Measurements from ENCODE around the gene TMEM232. TPM values are rescaled to one million over a fixed set of nuclear protein-coding genes. Genes with fewer than 3 reads are reported as not detected.

The TMEM232 gene
- total RNA-seq, 2 donors from 2014 or later = 3.1 to 4.0 TPM

- H3K4me3 Mint-ChIP-seq = no peak overlapping the region
- no peaks in the 10 kb centered on the region for H3K36me3 Mint-ChIP-seq (ENCODE audit: insufficient read depth in 2 of 2)
- no peak overlapping the region for H3K27ac Mint-ChIP-seq
- no peaks in the 10 kb centered on the region for H3K27me3 Mint-ChIP-seq (ENCODE audit: low read depth)
- no peaks in the 10 kb centered on the region for H3K9me3 Mint-ChIP-seq
- ATAC-seq (replicated peaks in 1 of 2) = no peak
- DNase-seq = no peak
- no peaks in the 10 kb centered on the region for H3K4me1 Mint-ChIP-seq (ENCODE audit: low read depth)
These were observed 339.7 kb downstream of the TMEM232 start for GRCh38 chr5:110386782-110387181.

DNA sequence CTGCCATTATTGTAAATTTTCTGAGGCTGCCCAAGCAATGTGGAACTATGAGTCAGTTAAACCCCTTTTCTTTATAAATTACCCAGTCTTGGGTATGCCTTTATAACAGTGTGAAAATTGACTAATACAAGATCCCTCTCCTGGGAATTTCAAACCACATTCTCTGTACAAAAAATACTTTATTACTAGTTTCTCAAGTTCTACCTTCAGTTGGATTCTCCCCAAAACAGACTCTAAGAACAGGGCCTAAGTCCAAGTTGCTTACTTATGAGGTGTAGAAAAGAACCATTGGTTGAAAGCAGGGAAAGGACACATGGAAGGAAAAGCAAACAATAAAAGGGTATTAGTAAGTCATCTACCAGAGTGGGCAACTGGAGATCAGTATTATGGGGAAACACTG lies 343.2 kb downstream of the TMEM232 start:
- Mint-ChIP-seq H3K36me3 (ENCODE audit: insufficient read depth in 2 of 2) (no peaks in the 10 kb centered on the region), H3K9me3 (no peaks in the 10 kb centered on the region), H3K27me3 (ENCODE audit: low read depth) (no peaks in the 10 kb centered on the region), H3K4me3 (no peak overlapping the region), H3K4me1 (ENCODE audit: low read depth) (no peaks in the 10 kb centered on the region), H3K27ac (no peak overlapping the region)
- no peak for DNase-seq
- no peak for ATAC-seq (replicated peaks in 1 of 2)

GRCh38 chr5:110377943-110378342 lies 348.5 kb downstream of the TMEM232 start:
- H3K36me3 Mint-ChIP-seq (ENCODE audit: insufficient read depth in 2 of 2) = no peaks in the 10 kb centered on the region
- H3K27me3 Mint-ChIP-seq (ENCODE audit: low read depth) = no peaks in the 10 kb centered on the region
- no peak for ATAC-seq (replicated peaks in 1 of 2)
- no peaks in the 10 kb centered on the region for H3K9me3 Mint-ChIP-seq
- no peak for DNase-seq
- no peaks in the 10 kb centered on the region for H3K4me1 Mint-ChIP-seq (ENCODE audit: low read depth)
- H3K4me3 Mint-ChIP-seq = no peak overlapping the region
- H3K27ac Mint-ChIP-seq = no peak overlapping the region

DNA sequence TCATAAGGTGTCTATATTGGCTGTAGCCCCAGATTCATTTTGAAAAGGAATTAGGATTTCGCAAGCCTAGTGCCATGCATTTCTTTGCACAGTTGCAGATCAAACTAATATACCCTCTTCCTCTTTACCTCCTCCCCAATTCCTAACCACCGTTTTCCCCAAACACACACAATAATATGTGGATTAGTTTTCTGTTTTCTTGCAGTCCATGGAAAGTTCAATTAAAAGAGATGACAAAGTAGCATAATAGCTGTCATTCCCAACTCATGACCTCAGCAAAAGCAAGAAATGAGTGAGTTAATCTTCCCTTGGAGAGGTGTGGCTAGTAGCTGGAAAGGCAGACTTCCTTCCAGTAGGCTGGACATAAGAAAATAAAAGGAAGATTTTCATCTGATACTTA lies 349.1 kb downstream of the TMEM232 start:
- no peak for ATAC-seq (replicated peaks in 1 of 2)
- H3K4me3 Mint-ChIP-seq = no peak overlapping the region
- no peaks in the 10 kb centered on the region for H3K9me3 Mint-ChIP-seq
- no peaks in the 10 kb centered on the region for H3K4me1 Mint-ChIP-seq (ENCODE audit: low read depth)
- H3K27me3 Mint-ChIP-seq (ENCODE audit: low read depth) = no peaks in the 10 kb centered on the region
- no peak for DNase-seq
- H3K27ac Mint-ChIP-seq = no peak overlapping the region
- H3K36me3 Mint-ChIP-seq (ENCODE audit: insufficient read depth in 2 of 2) = no peaks in the 10 kb centered on the region

- Mint-ChIP-seq H3K27me3 (ENCODE audit: low read depth) (no peaks in the 10 kb centered on the region), H3K4me3 (no peak overlapping the region), H3K27ac (no peak overlapping the region), H3K4me1 (ENCODE audit: low read depth) (peaks cover 3% of the 10 kb centered on the region), H3K9me3 (peaks cover 0 to 2% of the 10 kb centered on the region in 2 donors), H3K36me3 (ENCODE audit: insufficient read depth in 2 of 2) (no peaks in the 10 kb centered on the region)
- ATAC-seq (replicated peaks in 1 of 2) (no peak), DNase-seq (no peak)
These were observed 350.1 kb downstream of the TMEM232 start for GRCh38 chr5:110376281-110376951.

DNA sequence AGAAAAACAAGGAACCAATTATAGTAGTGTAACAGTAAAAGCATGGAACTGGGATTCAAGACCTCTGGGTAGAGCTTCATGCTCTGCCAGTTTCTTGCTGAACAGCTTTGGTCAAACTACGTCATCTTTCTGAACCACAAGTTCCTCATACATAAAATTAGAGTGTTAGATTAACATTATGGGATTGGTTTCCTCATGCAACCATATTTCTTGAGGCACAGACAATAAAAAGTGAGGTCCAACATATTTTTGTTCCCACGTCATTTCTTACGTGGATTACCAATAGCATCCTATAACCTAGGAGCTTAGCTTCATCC lies 354.8 kb downstream of the TMEM232 start:
- Mint-ChIP-seq H3K27me3 (ENCODE audit: low read depth) (no peaks in the 10 kb centered on the region), H3K4me1 (ENCODE audit: low read depth) (peaks cover 4% of the 10 kb centered on the region), H3K36me3 (ENCODE audit: insufficient read depth in 2 of 2) (no peaks in the 10 kb centered on the region), H3K4me3 (no peak overlapping the region), H3K9me3 (peaks cover 2% of the 10 kb centered on the region in 2 donors), H3K27ac (no peak overlapping the region)
- DNase-seq (no peak), ATAC-seq (replicated peaks in 1 of 2) (no peak)

GRCh38 chr5:110371011-110371724 lies 355.3 kb downstream of the TMEM232 start:
- no peak for DNase-seq
- ATAC-seq (replicated peaks in 1 of 2) = no peak
- Mint-ChIP-seq H3K36me3 (ENCODE audit: insufficient read depth in 2 of 2) (no peaks in the 10 kb centered on the region), H3K4me1 (ENCODE audit: low read depth) (peaks cover 4% of the 10 kb centered on the region), H3K9me3 (peaks cover 2% of the 10 kb centered on the region in 2 donors), H3K4me3 (no peak overlapping the region), H3K27me3 (ENCODE audit: low read depth) (no peaks in the 10 kb centered on the region), H3K27ac (no peak overlapping the region)

Other genes starting within 250 kb of the TMEM232 start
- 10 to 100 TPM; 52.6 to 57.4 TPM for gene SLC25A46, start 12.3 kb upstream of the TMEM232 start, total RNA-seq

Data from activated T-cell treated with anti-CD3 and anti-CD28 coated beads, Interleukin-2, amount 50 U/mL, for 72 hours (primary cell).